ENCODE results near the gene CEMIP2. TPM values are rescaled to one million over a fixed set of nuclear protein-coding genes. Genes with fewer than 3 reads are reported as not detected.

Gene CEMIP2
- total and polyA plus RNA-seq, 10 of the 15 experiments (the other 5 are each of a cell fraction or from before 2014, with no cell fraction given) = 0.50 to 19.2 (median 1.2) TPM

- no peak for TF ChIP-seq KDM1A (IDR thresholded peaks at IDR 0.05; ENCODE audit: borderline replicate concordance)
- no peak for TF ChIP-seq ZNF384 (IDR thresholded peaks at IDR 0.05; ENCODE audit: borderline replicate concordance, low read depth, low read length)
- TF ChIP-seq SUZ12 (IDR thresholded peaks at IDR 0.05; ENCODE audit: unreplicated experiment) = no peak
- peak; percentile 70; the same call in 1 of the 2 replicates for TF ChIP-seq SPI1 (IDR thresholded peaks at IDR 0.05; ENCODE audit: borderline replicate concordance, insufficient read depth, low read depth, low read length)
- TF ChIP-seq SMC3 (IDR thresholded peaks at IDR 0.05; ENCODE audit: borderline replicate concordance, low read length) = no peak
- no peak for TF ChIP-seq IRF3 (IDR thresholded peaks at IDR 0.05)
These were observed 121.2 kb downstream of the CEMIP2 start (continued) for GRCh38 chr9:71647094-71647591.

DNA sequence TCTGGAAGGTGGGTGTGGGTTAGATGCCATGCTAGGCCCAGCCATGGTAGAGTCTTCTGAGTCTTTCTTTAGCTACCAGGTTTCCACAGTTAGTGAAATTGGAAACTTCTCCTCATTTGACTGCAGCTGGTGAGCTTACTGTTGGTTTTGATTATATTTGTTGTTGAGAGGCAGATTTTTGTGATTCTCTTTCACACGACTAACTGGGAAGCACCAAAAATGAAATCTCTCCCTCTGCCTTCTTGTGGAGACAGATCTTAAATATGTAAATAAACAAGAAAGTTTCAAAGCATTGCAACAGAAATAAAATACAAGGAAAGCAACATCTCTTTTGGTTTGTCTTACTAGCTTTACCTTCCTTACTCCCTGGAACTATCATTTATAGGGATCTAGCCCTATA lies 122.2 kb downstream of the CEMIP2 start:
- no peaks in the 10 kb centered on the region for H3K27me3 ChIP-seq (replicated peaks in 1 of 2; ENCODE audit: control insufficient read depth in 2 of 2, insufficient read depth in 2 of 2, low read length in 1 of 2)
- no peak overlapping the region for H3K4me3 ChIP-seq
- TF ChIP-seq ELK1 (IDR thresholded peaks at IDR 0.05; ENCODE audit: low read depth, low read length) (no peak), ZBED1 (IDR thresholded peaks at IDR 0.05; ENCODE audit: borderline replicate concordance) (no peak)
- in situ Hi-C loops (cut with MboI) = no loop called here
- no peak overlapping the region for H3K9ac ChIP-seq (ENCODE audit: control insufficient read depth, insufficient read depth, low read length)
- H4K20me1 ChIP-seq (ENCODE audit: control insufficient read depth, insufficient read depth) = no peaks in the 10 kb centered on the region
- ChIA-PET RAD21 (ENCODE audit: unreplicated experiment) (interaction anchor here (1.0 to 1.3 kb wide), 2 partner anchors 40 to 113 kb away, joined by 3 read pairs; no protein-coding TSS in a partner anchor), CTCF (interaction anchor here (0.8 to 1.2 kb wide), 3 partner anchors 12 to 42 kb away, joined by 4 to 5 read pairs (median 4); no protein-coding TSS in a partner anchor), SMC1A (ENCODE audit: uncharacterized antibody, unreplicated experiment) (interaction anchor here (1.1 to 1.5 kb wide), 5 partner anchors 18 to 69 kb away, joined by 3 to 7 read pairs (median 3); no protein-coding TSS in a partner anchor), POLR2A (interaction anchor here (0.6 to 0.7 kb wide), 2 partner anchors 34 to 344 kb away, joined by 3 to 4 read pairs; no protein-coding TSS in a partner anchor)
- BruUV-seq (replicated peaks) = no TSS peak
- FAIRE-seq (no peak), DNase-seq (ENCODE audit: low read depth, low spot score) (no peak), ATAC-seq (no peak)
- H3K4me1 ChIP-seq (ENCODE audit: control insufficient read depth, insufficient read depth, low read length) = no peaks in the 10 kb centered on the region; the same call in 1 of the 2 replicates
- H3K4me2 ChIP-seq (ENCODE audit: control insufficient read depth, insufficient read depth) = no peak overlapping the region
- no peaks in the 10 kb centered on the region for H3K79me2 ChIP-seq (ENCODE audit: control insufficient read depth, insufficient read depth, low read length)
- H2AFZ ChIP-seq (ENCODE audit: control insufficient read depth, low read depth, low read length) = no peak overlapping the region
- H3K27ac ChIP-seq (ENCODE audit: control insufficient read depth, insufficient read depth) = no peak overlapping the region
- no peaks in the 10 kb centered on the region for H3K9me3 ChIP-seq (replicated peaks; ENCODE audit: control insufficient read depth, insufficient read depth, low read length)
- 0% methylated on average over 1 of the region's 1 CpG for WGBS (ENCODE audit: insufficient coverage, insufficient replicate concordance, low lambda C conversion rate, missing lambda C conversion rate)
- intact Hi-C loops (cut with micrococcal nuclease; ENCODE audit: unreplicated experiment) = loop anchor here (2.0 kb wide), 1 partner anchor 21 kb away; no protein-coding TSS in a partner anchor
- no peaks in the 10 kb centered on the region for H3K36me3 ChIP-seq (ENCODE audit: control insufficient read depth in 2 of 2, insufficient read depth in 2 of 2, low read length in 1 of 2)

Data from GM12878 (cell line).